GM12878 (cell line): ENCODE results near the gene DNAI7.

ENCODE experiments used
- ATF3 ChIP-seq: IDR thresholded peaks from 2 replicates; pipeline ENCODE4 v1.6.1; 2011; ENCODE audit warnings: low read depth, mild to moderate bottlenecking, low read length, moderate library complexity, borderline replicate concordance; ENCODE audit errors: extremely low read depth
- BCL11A ChIP-seq: IDR thresholded peaks from 2 replicates; pipeline ENCODE4 v1.6.1; 2011; ENCODE audit warnings: low read depth, low read length
- CBFB ChIP-seq: IDR thresholded peaks from 2 replicates; pipeline ENCODE4 v1.6.1; 2016; ENCODE audit warnings: antibody characterized with exemption, low read depth
- CHD1 ChIP-seq: IDR thresholded peaks from 2 replicates; pipeline ENCODE4 v1.6.1; 2012; ENCODE audit warnings: low read depth, low read length, improper control_type of control experiment
- EP300 ChIP-seq, 2 experiments: fragments of 150-350 bp in 1 of 2; IDR thresholded peaks; 2 replicates each; pipeline ENCODE4 v1.6.1; 2011 to 2012; ENCODE audit warnings: low read depth in 2 of 2, low read length in 2 of 2, borderline replicate concordance in 1 of 2, improper control_type of control experiment in 1 of 2, inconsistent platforms in 1 of 2; ENCODE audit not compliant: control insufficient read depth in 1 of 2
- GABPA ChIP-seq: IDR thresholded peaks from 2 replicates; pipeline ENCODE4 v1.6.1; 2014; ENCODE audit warnings: antibody characterized with exemption, low read depth, mild to moderate bottlenecking, inconsistent platforms
- MAX ChIP-seq: IDR thresholded peaks from 2 replicates; pipeline ENCODE4 v1.6.1; 2012; ENCODE audit warnings: low read depth, low read length, improper control_type of control experiment
- MXI1 ChIP-seq: fragments of 150-350 bp; IDR thresholded peaks from 2 replicates; pipeline ENCODE4 v1.6.1; 2011; ENCODE audit warnings: low read depth, mild to moderate bottlenecking, inconsistent platforms, low read length, improper control_type of control experiment
- NFXL1 ChIP-seq: fragments of 450-650 bp; IDR thresholded peaks from 2 replicates; pipeline ENCODE4 v1.6.1; 2017; ENCODE audit warnings: antibody characterized with exemption, mild to moderate bottlenecking, borderline replicate concordance
- POLR2AphosphoS5 ChIP-seq: IDR thresholded peaks from 2 replicates; pipeline ENCODE4 v1.6.1; 2011; ENCODE audit warnings: mild to moderate bottlenecking, low read length, inconsistent platforms
- RFX5 ChIP-seq: IDR thresholded peaks from 2 replicates; pipeline ENCODE4 v1.6.1; 2011; ENCODE audit warnings: low read depth, low read length, improper control_type of control experiment
- TF ChIP-seq, protein P1 (sequence below), 3 experiments: IDR thresholded peaks in 2 of 3; conservative IDR thresholded peaks in 1 of 3; 2 replicates each; pipeline ENCODE4 v1.5.1; 2011; ENCODE audit warnings: low read depth in 3 of 3, low read length in 3 of 3, mild to moderate bottlenecking in 3 of 3, control low read depth in 2 of 3, moderate library complexity in 2 of 3, inconsistent platforms in 1 of 3, mixed read lengths in 1 of 3; ENCODE audit not compliant: control insufficient read depth in 2 of 3, insufficient read depth in 1 of 3; ENCODE audit errors: extremely low read depth in 1 of 3
- TF ChIP-seq, protein P2 (sequence below): IDR thresholded peaks from 2 replicates; pipeline ENCODE4 v1.6.1; 2012; ENCODE audit warnings: mild to moderate bottlenecking, low read depth, low read length
- TF ChIP-seq, protein P3 (sequence below): fragments of 450-650 bp; IDR thresholded peaks from 2 replicates; pipeline ENCODE4 v1.6.1; 2017; ENCODE audit warnings: mild to moderate bottlenecking, low read depth, inconsistent platforms; ENCODE audit not compliant: poor library complexity, severe bottlenecking

DNA sequence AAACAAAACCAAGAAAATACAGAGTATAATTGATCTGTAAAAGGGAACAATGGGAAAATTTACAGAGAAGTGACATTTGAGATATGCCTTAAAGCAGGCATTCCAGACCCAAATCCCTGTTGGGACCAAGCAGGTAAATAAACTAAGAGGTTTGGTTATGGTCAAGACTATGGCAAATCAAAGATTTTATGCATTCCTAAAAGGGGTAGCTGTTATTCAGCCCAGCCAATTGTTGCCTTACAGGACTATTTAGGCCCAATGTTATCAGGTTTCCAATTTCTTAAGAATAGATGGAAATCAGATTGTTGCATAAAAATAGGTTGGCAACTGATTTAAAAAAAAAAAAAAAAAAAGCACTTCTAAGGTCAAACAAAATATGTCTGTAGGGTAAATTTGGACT lies 5.3 kb downstream of the DNAI7 start:
- TF ChIP-seq, protein P1, sequence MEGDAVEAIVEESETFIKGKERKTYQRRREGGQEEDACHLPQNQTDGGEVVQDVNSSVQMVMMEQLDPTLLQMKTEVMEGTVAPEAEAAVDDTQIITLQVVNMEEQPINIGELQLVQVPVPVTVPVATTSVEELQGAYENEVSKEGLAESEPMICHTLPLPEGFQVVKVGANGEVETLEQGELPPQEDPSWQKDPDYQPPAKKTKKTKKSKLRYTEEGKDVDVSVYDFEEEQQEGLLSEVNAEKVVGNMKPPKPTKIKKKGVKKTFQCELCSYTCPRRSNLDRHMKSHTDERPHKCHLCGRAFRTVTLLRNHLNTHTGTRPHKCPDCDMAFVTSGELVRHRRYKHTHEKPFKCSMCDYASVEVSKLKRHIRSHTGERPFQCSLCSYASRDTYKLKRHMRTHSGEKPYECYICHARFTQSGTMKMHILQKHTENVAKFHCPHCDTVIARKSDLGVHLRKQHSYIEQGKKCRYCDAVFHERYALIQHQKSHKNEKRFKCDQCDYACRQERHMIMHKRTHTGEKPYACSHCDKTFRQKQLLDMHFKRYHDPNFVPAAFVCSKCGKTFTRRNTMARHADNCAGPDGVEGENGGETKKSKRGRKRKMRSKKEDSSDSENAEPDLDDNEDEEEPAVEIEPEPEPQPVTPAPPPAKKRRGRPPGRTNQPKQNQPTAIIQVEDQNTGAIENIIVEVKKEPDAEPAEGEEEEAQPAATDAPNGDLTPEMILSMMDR (IDR thresholded peaks at IDR 0.05 in 2 of 3, conservative IDR thresholded peaks at IDR 0.05 in 1 of 3; ENCODE audit: control insufficient read depth in 2 of 3, extremely low read depth in 1 of 3, insufficient read depth in 1 of 3, low read depth in 3 of 3, low read length in 3 of 3) = no peak
- TF ChIP-seq POLR2AphosphoS5 (no peak), ATF3 (no peak), MAX (no peak), CBFB (no peak), CHD1 (no peak), NFXL1 (no peak), BCL11A (no peak), EP300 (IDR thresholded peaks at IDR 0.05; ENCODE audit: borderline replicate concordance in 1 of 2, control insufficient read depth in 1 of 2, low read depth in 2 of 2, low read length in 2 of 2) (no peak), MXI1 (no peak), RFX5 (no peak), GABPA (no peak)
- TF ChIP-seq, protein P2, sequence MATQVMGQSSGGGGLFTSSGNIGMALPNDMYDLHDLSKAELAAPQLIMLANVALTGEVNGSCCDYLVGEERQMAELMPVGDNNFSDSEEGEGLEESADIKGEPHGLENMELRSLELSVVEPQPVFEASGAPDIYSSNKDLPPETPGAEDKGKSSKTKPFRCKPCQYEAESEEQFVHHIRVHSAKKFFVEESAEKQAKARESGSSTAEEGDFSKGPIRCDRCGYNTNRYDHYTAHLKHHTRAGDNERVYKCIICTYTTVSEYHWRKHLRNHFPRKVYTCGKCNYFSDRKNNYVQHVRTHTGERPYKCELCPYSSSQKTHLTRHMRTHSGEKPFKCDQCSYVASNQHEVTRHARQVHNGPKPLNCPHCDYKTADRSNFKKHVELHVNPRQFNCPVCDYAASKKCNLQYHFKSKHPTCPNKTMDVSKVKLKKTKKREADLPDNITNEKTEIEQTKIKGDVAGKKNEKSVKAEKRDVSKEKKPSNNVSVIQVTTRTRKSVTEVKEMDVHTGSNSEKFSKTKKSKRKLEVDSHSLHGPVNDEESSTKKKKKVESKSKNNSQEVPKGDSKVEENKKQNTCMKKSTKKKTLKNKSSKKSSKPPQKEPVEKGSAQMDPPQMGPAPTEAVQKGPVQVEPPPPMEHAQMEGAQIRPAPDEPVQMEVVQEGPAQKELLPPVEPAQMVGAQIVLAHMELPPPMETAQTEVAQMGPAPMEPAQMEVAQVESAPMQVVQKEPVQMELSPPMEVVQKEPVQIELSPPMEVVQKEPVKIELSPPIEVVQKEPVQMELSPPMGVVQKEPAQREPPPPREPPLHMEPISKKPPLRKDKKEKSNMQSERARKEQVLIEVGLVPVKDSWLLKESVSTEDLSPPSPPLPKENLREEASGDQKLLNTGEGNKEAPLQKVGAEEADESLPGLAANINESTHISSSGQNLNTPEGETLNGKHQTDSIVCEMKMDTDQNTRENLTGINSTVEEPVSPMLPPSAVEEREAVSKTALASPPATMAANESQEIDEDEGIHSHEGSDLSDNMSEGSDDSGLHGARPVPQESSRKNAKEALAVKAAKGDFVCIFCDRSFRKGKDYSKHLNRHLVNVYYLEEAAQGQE = no peak
- TF ChIP-seq, protein P3, sequence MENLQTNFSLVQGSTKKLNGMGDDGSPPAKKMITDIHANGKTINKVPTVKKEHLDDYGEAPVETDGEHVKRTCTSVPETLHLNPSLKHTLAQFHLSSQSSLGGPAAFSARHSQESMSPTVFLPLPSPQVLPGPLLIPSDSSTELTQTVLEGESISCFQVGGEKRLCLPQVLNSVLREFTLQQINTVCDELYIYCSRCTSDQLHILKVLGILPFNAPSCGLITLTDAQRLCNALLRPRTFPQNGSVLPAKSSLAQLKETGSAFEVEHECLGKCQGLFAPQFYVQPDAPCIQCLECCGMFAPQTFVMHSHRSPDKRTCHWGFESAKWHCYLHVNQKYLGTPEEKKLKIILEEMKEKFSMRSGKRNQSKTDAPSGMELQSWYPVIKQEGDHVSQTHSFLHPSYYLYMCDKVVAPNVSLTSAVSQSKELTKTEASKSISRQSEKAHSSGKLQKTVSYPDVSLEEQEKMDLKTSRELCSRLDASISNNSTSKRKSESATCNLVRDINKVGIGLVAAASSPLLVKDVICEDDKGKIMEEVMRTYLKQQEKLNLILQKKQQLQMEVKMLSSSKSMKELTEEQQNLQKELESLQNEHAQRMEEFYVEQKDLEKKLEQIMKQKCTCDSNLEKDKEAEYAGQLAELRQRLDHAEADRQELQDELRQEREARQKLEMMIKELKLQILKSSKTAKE = no peak
